WTC11 (cell line): ENCODE data around the gene ALKBH2.

Source experiments
- AFF4 ChIP-seq: sonication (generic); formaldehyde crosslinking; IDR thresholded peaks from 2 replicates; pipeline ENCODE4 v1.8.1; 2023; ENCODE audit warnings: mild to moderate bottlenecking, missing genetic modification reagents, borderline replicate concordance
- HMGXB4 ChIP-seq: sonication (generic); formaldehyde crosslinking; IDR thresholded peaks from 2 replicates; pipeline ENCODE4 v1.8.1; 2023; ENCODE audit warnings: mild to moderate bottlenecking, moderate library complexity, missing genetic modification reagents
- IRF1 ChIP-seq: sonication (generic); formaldehyde crosslinking; IDR thresholded peaks from 2 replicates; pipeline ENCODE4 v1.8.0; 2023; ENCODE audit warnings: missing genetic modification reagents
- NFYB ChIP-seq: sonication (generic); formaldehyde crosslinking; conservative IDR thresholded peaks from 2 replicates; pipeline ENCODE4 v1.8.0; 2022; ENCODE audit warnings: low read depth, missing genetic modification reagents
- TEAD1 ChIP-seq: sonication (generic); formaldehyde crosslinking; IDR thresholded peaks from 2 replicates; pipeline ENCODE4 v1.8.0; 2022; ENCODE audit warnings: mild to moderate bottlenecking, missing genetic modification reagents
- USF2 ChIP-seq: sonication (generic); formaldehyde crosslinking; IDR thresholded peaks from 2 replicates; pipeline ENCODE4 v1.8.1; 2023; ENCODE audit warnings: mild to moderate bottlenecking, missing genetic modification reagents, moderate library complexity
- ZNF121 ChIP-seq: sonication (generic); formaldehyde crosslinking; IDR thresholded peaks from 2 replicates; pipeline ENCODE4 v1.8.0; 2023; ENCODE audit warnings: missing genetic modification reagents
- ZNF232 ChIP-seq: sonication (generic); formaldehyde crosslinking; IDR thresholded peaks from 2 replicates; pipeline ENCODE4 v1.8.0; 2022; ENCODE audit warnings: mild to moderate bottlenecking, missing genetic modification reagents
- TF ChIP-seq, protein P1 (sequence below): fragments of 200-600 bp; IDR thresholded peaks from 2 replicates; pipeline ENCODE4 v1.8.0; 2022; ENCODE audit warnings: antibody characterized with exemption
- TF ChIP-seq, protein P2 (sequence below): fragments of 250-450 bp; sonication (Bioruptor Pico); conservative IDR thresholded peaks from 2 replicates; pipeline ENCODE4 v1.9.0; 2021; ENCODE audit warnings: mild to moderate bottlenecking
- TF ChIP-seq, protein P3 (sequence below): sonication (generic); formaldehyde crosslinking; IDR thresholded peaks from 2 replicates; pipeline ENCODE4 v1.8.0; 2022; ENCODE audit warnings: mild to moderate bottlenecking, missing genetic modification reagents
- TF ChIP-seq, protein P4 (sequence below): sonication (generic); formaldehyde crosslinking; IDR thresholded peaks from 2 replicates; pipeline ENCODE4 v1.8.0; 2022; ENCODE audit warnings: mild to moderate bottlenecking, missing genetic modification reagents
- TF ChIP-seq, protein P5 (sequence below): sonication (generic); formaldehyde crosslinking; IDR thresholded peaks from 2 replicates; pipeline ENCODE4 v1.8.0; 2022; ENCODE audit warnings: missing genetic modification reagents
- TF ChIP-seq, protein P6 (sequence below): sonication (generic); formaldehyde crosslinking; IDR thresholded peaks from 2 replicates; pipeline ENCODE4 v1.8.1; 2022; ENCODE audit warnings: missing genetic modification reagents, borderline replicate concordance

GRCh38 chr12:109092497-109093021 lies 713 bp downstream of the ALKBH2 start:
- TF ChIP-seq, protein P1, sequence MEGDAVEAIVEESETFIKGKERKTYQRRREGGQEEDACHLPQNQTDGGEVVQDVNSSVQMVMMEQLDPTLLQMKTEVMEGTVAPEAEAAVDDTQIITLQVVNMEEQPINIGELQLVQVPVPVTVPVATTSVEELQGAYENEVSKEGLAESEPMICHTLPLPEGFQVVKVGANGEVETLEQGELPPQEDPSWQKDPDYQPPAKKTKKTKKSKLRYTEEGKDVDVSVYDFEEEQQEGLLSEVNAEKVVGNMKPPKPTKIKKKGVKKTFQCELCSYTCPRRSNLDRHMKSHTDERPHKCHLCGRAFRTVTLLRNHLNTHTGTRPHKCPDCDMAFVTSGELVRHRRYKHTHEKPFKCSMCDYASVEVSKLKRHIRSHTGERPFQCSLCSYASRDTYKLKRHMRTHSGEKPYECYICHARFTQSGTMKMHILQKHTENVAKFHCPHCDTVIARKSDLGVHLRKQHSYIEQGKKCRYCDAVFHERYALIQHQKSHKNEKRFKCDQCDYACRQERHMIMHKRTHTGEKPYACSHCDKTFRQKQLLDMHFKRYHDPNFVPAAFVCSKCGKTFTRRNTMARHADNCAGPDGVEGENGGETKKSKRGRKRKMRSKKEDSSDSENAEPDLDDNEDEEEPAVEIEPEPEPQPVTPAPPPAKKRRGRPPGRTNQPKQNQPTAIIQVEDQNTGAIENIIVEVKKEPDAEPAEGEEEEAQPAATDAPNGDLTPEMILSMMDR: no peak
- no peak for TF ChIP-seq USF2 (CRISPR knock-in tag)
- TF ChIP-seq, protein P2, sequence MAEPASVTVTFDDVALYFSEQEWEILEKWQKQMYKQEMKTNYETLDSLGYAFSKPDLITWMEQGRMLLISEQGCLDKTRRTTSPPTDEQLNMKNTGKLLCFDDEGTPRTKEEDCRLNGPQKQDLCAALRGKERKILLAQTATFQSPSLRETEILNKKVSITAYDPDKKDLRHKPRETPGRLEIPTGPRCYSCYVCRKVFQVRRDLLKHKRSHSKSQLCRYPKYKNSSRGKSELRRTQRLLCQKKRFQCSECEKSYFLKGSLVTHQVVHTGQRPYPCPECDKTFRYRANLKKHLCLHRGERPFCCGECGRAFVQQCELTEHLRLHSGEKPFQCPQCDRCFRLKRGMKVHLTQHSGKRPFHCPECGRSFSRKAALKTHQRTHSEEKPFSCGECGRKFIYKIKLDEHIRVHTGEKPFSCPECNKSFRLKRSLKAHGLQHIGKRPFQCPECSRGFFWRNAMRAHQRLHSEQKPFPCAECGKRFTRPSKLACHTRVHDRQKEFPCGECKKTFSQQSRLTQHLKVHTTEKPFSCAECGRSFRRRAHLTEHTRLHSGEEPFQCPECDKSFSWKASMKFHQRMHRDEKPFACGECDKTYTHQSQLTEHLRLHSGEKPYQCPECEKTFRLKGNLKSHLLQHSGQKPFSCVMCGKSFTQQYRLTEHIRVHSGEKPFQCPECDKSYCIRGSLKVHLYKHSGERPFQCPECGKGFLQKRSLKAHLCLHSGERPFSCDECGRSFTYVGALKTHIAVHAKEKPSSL (CRISPR knock-in tag): no peak
- TF ChIP-seq, protein P3, sequence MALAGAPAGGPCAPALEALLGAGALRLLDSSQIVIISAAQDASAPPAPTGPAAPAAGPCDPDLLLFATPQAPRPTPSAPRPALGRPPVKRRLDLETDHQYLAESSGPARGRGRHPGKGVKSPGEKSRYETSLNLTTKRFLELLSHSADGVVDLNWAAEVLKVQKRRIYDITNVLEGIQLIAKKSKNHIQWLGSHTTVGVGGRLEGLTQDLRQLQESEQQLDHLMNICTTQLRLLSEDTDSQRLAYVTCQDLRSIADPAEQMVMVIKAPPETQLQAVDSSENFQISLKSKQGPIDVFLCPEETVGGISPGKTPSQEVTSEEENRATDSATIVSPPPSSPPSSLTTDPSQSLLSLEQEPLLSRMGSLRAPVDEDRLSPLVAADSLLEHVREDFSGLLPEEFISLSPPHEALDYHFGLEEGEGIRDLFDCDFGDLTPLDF (CRISPR knock-in tag): no peak
- TF ChIP-seq TEAD1 (CRISPR knock-in tag): no peak
- TF ChIP-seq, protein P4, sequence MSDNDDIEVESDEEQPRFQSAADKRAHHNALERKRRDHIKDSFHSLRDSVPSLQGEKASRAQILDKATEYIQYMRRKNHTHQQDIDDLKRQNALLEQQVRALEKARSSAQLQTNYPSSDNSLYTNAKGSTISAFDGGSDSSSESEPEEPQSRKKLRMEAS: no peak
- TF ChIP-seq ZNF121 (CRISPR knock-in tag): no peak
- TF ChIP-seq, protein P5, sequence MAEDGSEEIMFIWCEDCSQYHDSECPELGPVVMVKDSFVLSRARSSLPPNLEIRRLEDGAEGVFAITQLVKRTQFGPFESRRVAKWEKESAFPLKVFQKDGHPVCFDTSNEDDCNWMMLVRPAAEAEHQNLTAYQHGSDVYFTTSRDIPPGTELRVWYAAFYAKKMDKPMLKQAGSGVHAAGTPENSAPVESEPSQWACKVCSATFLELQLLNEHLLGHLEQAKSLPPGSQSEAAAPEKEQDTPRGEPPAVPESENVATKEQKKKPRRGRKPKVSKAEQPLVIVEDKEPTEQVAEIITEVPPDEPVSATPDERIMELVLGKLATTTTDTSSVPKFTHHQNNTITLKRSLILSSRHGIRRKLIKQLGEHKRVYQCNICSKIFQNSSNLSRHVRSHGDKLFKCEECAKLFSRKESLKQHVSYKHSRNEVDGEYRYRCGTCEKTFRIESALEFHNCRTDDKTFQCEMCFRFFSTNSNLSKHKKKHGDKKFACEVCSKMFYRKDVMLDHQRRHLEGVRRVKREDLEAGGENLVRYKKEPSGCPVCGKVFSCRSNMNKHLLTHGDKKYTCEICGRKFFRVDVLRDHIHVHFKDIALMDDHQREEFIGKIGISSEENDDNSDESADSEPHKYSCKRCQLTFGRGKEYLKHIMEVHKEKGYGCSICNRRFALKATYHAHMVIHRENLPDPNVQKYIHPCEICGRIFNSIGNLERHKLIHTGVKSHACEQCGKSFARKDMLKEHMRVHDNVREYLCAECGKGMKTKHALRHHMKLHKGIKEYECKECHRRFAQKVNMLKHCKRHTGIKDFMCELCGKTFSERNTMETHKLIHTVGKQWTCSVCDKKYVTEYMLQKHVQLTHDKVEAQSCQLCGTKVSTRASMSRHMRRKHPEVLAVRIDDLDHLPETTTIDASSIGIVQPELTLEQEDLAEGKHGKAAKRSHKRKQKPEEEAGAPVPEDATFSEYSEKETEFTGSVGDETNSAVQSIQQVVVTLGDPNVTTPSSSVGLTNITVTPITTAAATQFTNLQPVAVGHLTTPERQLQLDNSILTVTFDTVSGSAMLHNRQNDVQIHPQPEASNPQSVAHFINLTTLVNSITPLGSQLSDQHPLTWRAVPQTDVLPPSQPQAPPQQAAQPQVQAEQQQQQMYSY (CRISPR knock-in tag): no peak
- no peak for TF ChIP-seq AFF4 (CRISPR knock-in tag)
- TF ChIP-seq HMGXB4 (CRISPR knock-in tag): no peak
- TF ChIP-seq, protein P6, sequence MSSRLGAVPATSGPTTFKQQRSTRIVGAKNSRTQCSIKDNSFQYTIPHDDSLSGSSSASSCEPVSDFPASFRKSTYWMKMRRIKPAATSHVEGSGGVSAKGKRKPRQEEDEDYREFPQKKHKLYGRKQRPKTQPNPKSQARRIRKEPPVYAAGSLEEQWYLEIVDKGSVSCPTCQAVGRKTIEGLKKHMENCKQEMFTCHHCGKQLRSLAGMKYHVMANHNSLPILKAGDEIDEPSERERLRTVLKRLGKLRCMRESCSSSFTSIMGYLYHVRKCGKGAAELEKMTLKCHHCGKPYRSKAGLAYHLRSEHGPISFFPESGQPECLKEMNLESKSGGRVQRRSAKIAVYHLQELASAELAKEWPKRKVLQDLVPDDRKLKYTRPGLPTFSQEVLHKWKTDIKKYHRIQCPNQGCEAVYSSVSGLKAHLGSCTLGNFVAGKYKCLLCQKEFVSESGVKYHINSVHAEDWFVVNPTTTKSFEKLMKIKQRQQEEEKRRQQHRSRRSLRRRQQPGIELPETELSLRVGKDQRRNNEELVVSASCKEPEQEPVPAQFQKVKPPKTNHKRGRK: no peak
- no peak for TF ChIP-seq NFYB
- TF ChIP-seq ZNF232 (CRISPR knock-in tag): no peak
- TF ChIP-seq IRF1 (CRISPR knock-in tag): no peak
